Karpas-422 (cell line): ENCODE data around the gene RRAGD. TPM values are rescaled to one million over a fixed set of nuclear protein-coding genes. Genes with fewer than 3 reads are reported as not detected.
A peak's percentile ranks its signal among the peaks of the same experiment; 100 is the strongest.

Experiments
- DNase-seq: peaks from one replicate; pipeline ENCODE4 v3.0.0-alpha.2; 2015
- H2AFZ ChIP-seq: fragments of 200-600 bp; sonication (generic); 2 replicates; pipeline ENCODE4 v1.6.1; 2014; ENCODE audit warnings: antibody characterized with exemption, low read length, mixed read lengths
- H3K27ac ChIP-seq: fragments of 200-600 bp; sonication (generic); 2 replicates; pipeline ENCODE4 v1.5.1; 2014; ENCODE audit warnings: mild to moderate bottlenecking, low read length, moderate library complexity
- H3K27me3 ChIP-seq: fragments of 200-600 bp; sonication (generic); 2 replicates; pipeline ENCODE4 v1.6.1; 2014; ENCODE audit warnings: low read length, mixed read lengths
- H3K36me3 ChIP-seq: fragments of 200-600 bp; sonication (generic); 2 replicates; pipeline ENCODE4 v1.6.1; 2014; ENCODE audit warnings: low read length, mixed read lengths; ENCODE audit not compliant: insufficient read depth
- H3K4me1 ChIP-seq: fragments of 200-600 bp; sonication (generic); 2 replicates; pipeline ENCODE4 v1.6.1; 2014; ENCODE audit warnings: mild to moderate bottlenecking, low read length, mixed read lengths
- H3K4me2 ChIP-seq: fragments of 200-600 bp; sonication (generic); 2 replicates; pipeline ENCODE4 v1.6.1; 2014; ENCODE audit warnings: low read length, low read depth, mild to moderate bottlenecking; ENCODE audit not compliant: poor library complexity, severe bottlenecking
- H3K4me3 ChIP-seq: fragments of 200-600 bp; sonication (generic); 2 replicates; pipeline ENCODE4 v1.5.1; 2014; ENCODE audit warnings: mild to moderate bottlenecking, antibody characterized with exemption, low read length, mixed read lengths
- H3K79me2 ChIP-seq: fragments of 200-600 bp; sonication (generic); 2 replicates; pipeline ENCODE4 v1.6.1; 2014; ENCODE audit warnings: mild to moderate bottlenecking, low read length, mixed read lengths
- H3K9ac ChIP-seq: fragments of 200-600 bp; sonication (generic); 2 replicates; pipeline ENCODE4 v1.6.0; 2014; ENCODE audit warnings: low read length
- H3K9me2 ChIP-seq: fragments of 200-600 bp; sonication (generic), shearing (Covaris generic); replicated peaks from 2 replicates; pipeline ENCODE4 v1.6.0; 2014; ENCODE audit warnings: mild to moderate bottlenecking, low read length, moderate library complexity; ENCODE audit not compliant: insufficient read depth
- H3K9me3 ChIP-seq: fragments of 300-700, 200-600 bp; sonication (generic); 2 replicates; pipeline ENCODE4 v1.6.1; 2014; ENCODE audit warnings: low read length, mixed read lengths
- H4K20me1 ChIP-seq: fragments of 200-600 bp; sonication (generic); 2 replicates; pipeline ENCODE4 v1.6.1; 2014; ENCODE audit warnings: mild to moderate bottlenecking, antibody characterized with exemption, low read length, low read depth; ENCODE audit not compliant: insufficient read depth
- total RNA-seq: library from RNA; depleted of rRNA; stranded (reverse); fragments of >200 nt; shearing (Covaris generic); gene quantifications from 2 replicates; pipeline ENCODE4 v1.2.3, GENCODE V29; 2014; ENCODE audit warnings: low replicate concordance

Gene RRAGD
- total RNA-seq, 1 experiment from 2014 or later = 0.41 TPM

DNA sequence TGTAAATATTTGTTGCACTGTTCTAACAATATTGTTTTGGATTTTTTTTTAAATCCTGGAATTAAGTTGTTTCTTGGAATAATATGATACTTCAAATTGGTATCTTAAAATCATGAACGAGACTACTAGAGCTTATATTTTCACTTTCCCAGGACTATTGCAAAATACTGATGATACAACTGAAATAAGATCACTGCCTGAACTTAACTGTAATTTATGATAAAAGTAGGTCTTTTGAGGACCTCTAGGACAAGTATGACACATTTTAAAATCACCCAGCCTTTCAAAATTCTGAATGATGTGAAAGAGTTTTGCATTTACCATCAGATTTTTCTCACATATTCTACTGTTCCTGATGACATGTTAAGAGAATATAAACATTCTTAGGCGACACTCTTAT is 50.9 kb downstream of the RRAGD start:
- Histone ChIP-seq H3K27ac (no peak overlapping the region), H3K4me3 (no peak overlapping the region), H3K79me2 (no peaks in the 10 kb centered on the region), H3K9me2 (no peaks in the 10 kb centered on the region), H3K4me2 (no peak overlapping the region), H2AFZ (no peak overlapping the region), H3K36me3 (no peaks in the 10 kb centered on the region), H3K9ac (no peak overlapping the region), H4K20me1 (no peaks in the 10 kb centered on the region), H3K4me1 (peaks cover 20% of the 10 kb centered on the region), H3K27me3 (no peaks in the 10 kb centered on the region), H3K9me3 (no peaks in the 10 kb centered on the region)
- DNase-seq = no peak

GRCh38 chr6:89360415-89360999 is 51.6 kb downstream of the RRAGD start:
- Histone ChIP-seq H3K9me3 (no peaks in the 10 kb centered on the region), H2AFZ (no peak overlapping the region), H3K4me2 (no peak overlapping the region), H3K27ac (no peak overlapping the region), H3K27me3 (no peaks in the 10 kb centered on the region), H3K36me3 (no peaks in the 10 kb centered on the region), H4K20me1 (no peaks in the 10 kb centered on the region), H3K4me3 (no peak overlapping the region), H3K79me2 (no peaks in the 10 kb centered on the region), H3K9me2 (no peaks in the 10 kb centered on the region), H3K9ac (no peak overlapping the region), H3K4me1 (peaks cover 20% of the 10 kb centered on the region)
- DNase-seq = no peak

GRCh38 chr6:89359561-89359960 is 52.5 kb downstream of the RRAGD start:
- Histone ChIP-seq H3K9me2 (no peaks in the 10 kb centered on the region), H2AFZ (no peak overlapping the region), H3K27ac (no peak overlapping the region), H3K4me3 (no peak overlapping the region), H3K9me3 (no peaks in the 10 kb centered on the region), H3K9ac (no peak overlapping the region), H3K4me2 (no peak overlapping the region), H3K79me2 (no peaks in the 10 kb centered on the region), H4K20me1 (no peaks in the 10 kb centered on the region), H3K36me3 (no peaks in the 10 kb centered on the region), H3K4me1 (peaks cover 20% of the 10 kb centered on the region), H3K27me3 (no peaks in the 10 kb centered on the region)
- no peak for DNase-seq

DNA sequence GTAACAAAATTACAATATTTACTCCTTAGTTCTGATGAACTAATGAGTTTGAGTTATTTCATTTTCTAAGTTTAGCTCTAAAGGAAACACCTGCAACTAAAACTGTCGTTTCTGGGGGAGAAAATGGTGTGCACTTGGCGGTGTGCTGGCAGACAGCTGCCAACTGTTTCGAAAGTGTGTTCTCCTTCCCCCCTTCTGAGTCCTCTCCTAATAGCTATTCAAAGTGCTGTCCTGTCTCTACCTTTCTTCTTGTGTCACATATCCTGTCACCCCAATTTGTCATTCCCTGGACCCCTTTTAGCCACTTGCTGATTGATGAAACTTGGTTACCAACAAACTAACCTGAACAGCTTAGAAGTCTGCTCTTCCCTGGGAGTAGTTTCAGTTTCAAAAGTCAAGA is 54.7 kb downstream of the RRAGD start:
- Histone ChIP-seq H3K9me3 (no peaks in the 10 kb centered on the region), H2AFZ (peak overlapping the region; percentile 13; the same call in 1 of the 2 replicates), H3K9ac (peak overlapping the region; percentile 30), H3K9me2 (no peaks in the 10 kb centered on the region), H3K36me3 (no peaks in the 10 kb centered on the region), H3K79me2 (peaks cover 1% of the 10 kb centered on the region; the same call in 1 of the 2 replicates), H3K4me1 (peaks cover 35% of the 10 kb centered on the region), H3K4me2 (peak overlapping the region; percentile 54), H3K4me3 (peak overlapping the region; percentile 42), H3K27me3 (no peaks in the 10 kb centered on the region), H3K27ac (no peak overlapping the region), H4K20me1 (no peaks in the 10 kb centered on the region)
- peak; percentile 51 for DNase-seq

- H3K27ac ChIP-seq = no peak overlapping the region
- peak overlapping the region; percentile 42 for H3K4me3 ChIP-seq
- no peaks in the 10 kb centered on the region for H3K9me3 ChIP-seq
- no peaks in the 10 kb centered on the region for H3K27me3 ChIP-seq
- no peak for DNase-seq
- H3K36me3 ChIP-seq = no peaks in the 10 kb centered on the region
- no peaks in the 10 kb centered on the region for H3K9me2 ChIP-seq
- H4K20me1 ChIP-seq = no peaks in the 10 kb centered on the region
- H3K4me1 ChIP-seq = peaks cover 38% of the 10 kb centered on the region
- H3K9ac ChIP-seq = no peak overlapping the region
- H3K4me2 ChIP-seq = peak overlapping the region; percentile 54
- no peak overlapping the region for H2AFZ ChIP-seq
- H3K79me2 ChIP-seq = peaks cover 8% of the 10 kb centered on the region
These were observed 55.4 kb downstream of the RRAGD start for GRCh38 chr6:89356642-89357170.

DNA sequence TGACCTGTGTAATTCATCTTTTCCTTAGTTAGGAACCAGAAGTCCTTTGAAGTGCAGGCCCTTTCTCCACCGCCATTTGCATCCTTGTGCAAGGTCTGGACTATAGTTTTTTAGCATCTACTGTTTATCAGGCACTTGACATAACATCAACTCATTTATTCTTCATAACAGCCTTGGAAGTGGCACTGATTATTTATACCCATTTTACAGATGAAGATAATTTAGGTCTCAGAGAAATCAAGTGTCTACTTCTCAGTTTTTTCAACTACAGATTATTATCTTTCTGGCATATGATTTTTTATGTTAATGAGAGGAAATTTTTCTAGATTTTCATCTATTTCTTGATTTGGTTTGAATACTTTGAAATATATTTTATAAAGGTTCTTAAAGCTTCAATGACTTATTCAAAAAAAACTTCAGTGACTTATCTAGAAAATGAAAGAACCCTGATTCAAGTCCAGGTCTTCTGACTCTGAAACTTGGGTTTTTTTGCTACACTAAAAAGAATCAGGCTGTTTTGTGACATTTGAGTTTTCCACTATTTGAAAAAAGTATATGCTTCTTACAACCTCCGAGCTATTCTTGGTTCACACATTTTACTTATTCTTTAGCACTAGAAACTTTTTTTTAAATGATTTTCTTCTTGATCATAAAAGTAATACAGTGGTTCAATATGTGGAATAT is 56.4 kb downstream of the RRAGD start:
- Histone ChIP-seq H3K79me2 (peaks cover 15% of the 10 kb centered on the region), H3K9me3 (no peaks in the 10 kb centered on the region), H3K4me1 (peaks cover 48% of the 10 kb centered on the region), H3K36me3 (no peaks in the 10 kb centered on the region), H3K27me3 (no peaks in the 10 kb centered on the region), H4K20me1 (no peaks in the 10 kb centered on the region), H3K27ac (no peak overlapping the region), H3K9me2 (no peaks in the 10 kb centered on the region), H3K9ac (no peak overlapping the region), H3K4me2 (no peak overlapping the region), H3K4me3 (no peak overlapping the region), H2AFZ (no peak overlapping the region)
- DNase-seq = no peak

- H2AFZ ChIP-seq = no peak overlapping the region
- peaks cover 5% of the 10 kb centered on the region; the same call in 1 of the 2 replicates for H3K36me3 ChIP-seq
- H3K4me1 ChIP-seq = peaks cover 63% of the 10 kb centered on the region
- no peaks in the 10 kb centered on the region for H3K9me3 ChIP-seq
- peak overlapping the region; percentile 88; the same call in 1 of the 2 replicates for H3K4me3 ChIP-seq
- DNase-seq = peak; percentile 55
- no peak overlapping the region for H3K27ac ChIP-seq
- H4K20me1 ChIP-seq = no peaks in the 10 kb centered on the region
- peak overlapping the region; percentile 94; the same call in 1 of the 2 replicates for H3K9ac ChIP-seq
- peak overlapping the region; percentile 93 for H3K4me2 ChIP-seq
- H3K79me2 ChIP-seq = peaks cover 32% of the 10 kb centered on the region
- no peaks in the 10 kb centered on the region for H3K9me2 ChIP-seq
- H3K27me3 ChIP-seq = no peaks in the 10 kb centered on the region
These were observed 58.2 kb downstream of the RRAGD start for GRCh38 chr6:89353702-89354392.

- DNase-seq = no peak
- Histone ChIP-seq H3K4me3 (peak overlapping the region; percentile 88), H3K27ac (no peak overlapping the region), H4K20me1 (peaks cover 5% of the 10 kb centered on the region; the same call in 1 of the 2 replicates), H3K79me2 (peaks cover 39% of the 10 kb centered on the region), H3K4me1 (peaks cover 70% of the 10 kb centered on the region), H3K27me3 (no peaks in the 10 kb centered on the region), H3K36me3 (peaks cover 6% of the 10 kb centered on the region; the same call in 1 of the 2 replicates), H2AFZ (peak overlapping the region; percentile 94), H3K9ac (peak overlapping the region; percentile 94), H3K9me3 (no peaks in the 10 kb centered on the region), H3K9me2 (no peaks in the 10 kb centered on the region), H3K4me2 (peak overlapping the region; percentile 93)
These were observed 58.9 kb downstream of the RRAGD start for GRCh38 chr6:89353118-89353556.
